Liver (tissue), 9 donors: ENCODE results near the gene DSCAML1. TPM values are rescaled to one million over a fixed set of nuclear protein-coding genes. Genes with fewer than 3 reads are reported as not detected.

ENCODE experiments used
- DNase-seq: peaks from one replicate; pipeline ENCODE4 v3.0.0-alpha.2; 2017; ENCODE audit warnings: low spot score
- H3K27ac ChIP-seq, 2 donors: one replicate each; pipeline ENCODE4 v1.7.0; 2013; ENCODE audit warnings: inconsistent platforms in 2 of 2, low read length in 2 of 2, control low read depth in 1 of 2, low read depth in 1 of 2, mild to moderate bottlenecking in 1 of 2
- H3K27me3 ChIP-seq, 4 donors: one replicate each; pipeline versions ENCODE4 v1.6.1 to v1.7.0; 2013; ENCODE audit warnings: low read length in 3 of 4, inconsistent platforms in 1 of 4, mild to moderate bottlenecking in 1 of 4, moderate library complexity in 1 of 4; ENCODE audit not compliant: control insufficient read depth in 4 of 4, insufficient read depth in 4 of 4
- H3K36me3 ChIP-seq, 4 donors: one replicate each; pipeline versions ENCODE4 v1.6.1 to v1.7.0; 2013; ENCODE audit warnings: low read length in 3 of 4, mild to moderate bottlenecking in 3 of 4, low read depth in 1 of 4, moderate library complexity in 1 of 4; ENCODE audit not compliant: control insufficient read depth in 4 of 4, insufficient read depth in 3 of 4
- H3K4me1 ChIP-seq, 4 donors: one replicate each; pipeline versions ENCODE4 v1.6.1 to v1.7.0; 2013; ENCODE audit warnings: low read length in 3 of 4, mild to moderate bottlenecking in 3 of 4, moderate library complexity in 1 of 4; ENCODE audit not compliant: control insufficient read depth in 4 of 4, insufficient read depth in 4 of 4
- H3K4me3 ChIP-seq, 3 donors: one replicate each; pipeline versions ENCODE4 v1.6.1 to v1.7.0; 2013; ENCODE audit warnings: low read length in 3 of 3, control low read depth in 1 of 3, low read depth in 1 of 3, mild to moderate bottlenecking in 1 of 3
- H3K9ac ChIP-seq, 2 donors: one replicate each; pipeline ENCODE4 v1.7.0; 2013; ENCODE audit warnings: low read length in 2 of 2, mild to moderate bottlenecking in 2 of 2, moderate library complexity in 2 of 2, control low read depth in 1 of 2, low read depth in 1 of 2
- H3K9me3 ChIP-seq, 4 donors: one replicate each; pipeline versions ENCODE4 v1.6.1 to v1.7.0; 2013; ENCODE audit warnings: low read length in 3 of 4; ENCODE audit not compliant: control insufficient read depth in 4 of 4
- ATF3 ChIP-seq: IDR thresholded peaks from 2 replicates; pipeline ENCODE4 v1.6.1; 2016; ENCODE audit warnings: antibody characterized with exemption
- CTCF ChIP-seq: fragments of 150-350 bp; IDR thresholded peaks from 2 replicates; pipeline ENCODE4 v1.5.1; 2017; ENCODE audit warnings: improper control_type of control experiment, low read depth, low read length; ENCODE audit not compliant: missing input control
- EGR1 ChIP-seq, 2 donors: IDR thresholded peaks; 2 replicates each; pipeline ENCODE4 v1.6.1; 2016 to 2018; ENCODE audit warnings: antibody characterized with exemption in 2 of 2, low read depth in 2 of 2
- FOXA1 ChIP-seq: IDR thresholded peaks from 2 replicates; pipeline ENCODE4 v1.6.1; 2016; ENCODE audit warnings: antibody characterized with exemption
- FOXA2 ChIP-seq: IDR thresholded peaks from 2 replicates; pipeline ENCODE4 v1.6.1; 2016; ENCODE audit warnings: antibody characterized with exemption
- HNF4A ChIP-seq, 2 donors: conservative IDR thresholded peaks; 2 replicates each; pipeline ENCODE4 v1.6.1; 2016; ENCODE audit warnings: antibody characterized with exemption in 2 of 2, mild to moderate bottlenecking in 2 of 2
- HNF4G ChIP-seq: IDR thresholded peaks from 2 replicates; pipeline ENCODE4 v1.6.1; 2016; ENCODE audit warnings: antibody characterized with exemption
- JUND ChIP-seq, 2 donors: IDR thresholded peaks; 2 replicates each; pipeline ENCODE4 v1.6.1; 2016; ENCODE audit warnings: antibody characterized with exemption in 2 of 2
- RAD21 ChIP-seq, 2 donors: IDR thresholded peaks; 2 replicates each; pipeline ENCODE4 v1.6.1; 2016; ENCODE audit warnings: antibody characterized with exemption in 2 of 2, mild to moderate bottlenecking in 2 of 2
- REST ChIP-seq: IDR thresholded peaks from 2 replicates; pipeline ENCODE4 v1.6.1; 2016; ENCODE audit warnings: antibody characterized with exemption, mild to moderate bottlenecking
- RXRA ChIP-seq, 2 donors: IDR thresholded peaks; 2 replicates each; pipeline ENCODE4 v1.6.1; 2017 to 2018; ENCODE audit warnings: antibody characterized with exemption in 2 of 2, mild to moderate bottlenecking in 1 of 2
- TAF1 ChIP-seq: conservative IDR thresholded peaks from 2 replicates; pipeline ENCODE4 v1.6.1; 2016; ENCODE audit warnings: antibody characterized with exemption, mild to moderate bottlenecking
- YY1 ChIP-seq: IDR thresholded peaks from 2 replicates; pipeline ENCODE4 v1.6.1; 2016; ENCODE audit warnings: antibody characterized with exemption, mild to moderate bottlenecking
- ZBTB33 ChIP-seq: IDR thresholded peaks from 2 replicates; pipeline ENCODE4 v1.6.1; 2016; ENCODE audit warnings: antibody characterized with exemption
- WGBS: extraction: QIAGEN DNeasy Blood & Tissue Kit; methylation state at CpG from one replicate; pipeline ENCODE4 v1.1.7; 2013; 5-methylcytosine and 5-hydroxymethylcytosine counted together
- polyA plus RNA-seq, 2 donors: library from polyadenylated mRNA; stranded (reverse) in 1 of 2; unstranded in 1 of 2; fragments of 200-250 nt in 1 of 2; fragments of >200 nt in 1 of 2; fragmentation: Nextera tagmentation in 1 of 2; extraction: Ambion mirVana in 1 of 2; gene quantifications; one replicate each; pipeline versions ENCODE4 v1.2.1 to v1.2.3, GENCODE V29; 2013 to 2015
- total RNA-seq, 2 donors: library from RNA; depleted of rRNA; stranded (reverse); fragments of >200 nt; gene quantifications; one replicate each; pipeline ENCODE4 v1.2.3, GENCODE V29; 2014
- donor health status: healthy.
- donor health status: healthy.
- donor health status: healthy.
- donor health status: healthy.
- donor health status: healthy.

DSCAML1 gene
- total and polyA plus RNA-seq, 4 donors: 0.07 to 0.42 (median 0.20) TPM

DNA sequence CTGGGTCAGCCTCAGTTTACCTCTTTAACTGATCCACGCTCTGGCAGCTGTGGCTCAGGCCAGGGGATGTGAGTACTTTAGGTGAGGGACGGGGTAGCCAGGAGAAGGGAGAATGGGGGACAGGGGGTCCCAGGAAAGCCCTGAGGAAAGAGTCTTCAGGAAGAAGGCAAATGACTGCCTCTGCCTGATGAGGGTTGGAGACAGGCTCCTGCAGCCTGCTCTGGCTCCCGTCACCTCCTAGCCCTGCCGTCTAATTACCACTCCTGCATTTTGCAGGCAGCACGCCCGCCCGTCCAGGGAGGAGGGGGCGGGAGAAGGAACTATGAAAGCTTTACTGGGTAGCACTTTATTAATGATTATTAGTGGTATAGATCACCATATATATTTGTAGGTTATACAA, 352.8 kb downstream of the DSCAML1 start:
- H3K27ac ChIP-seq: no peak overlapping the region
- TF ChIP-seq FOXA2 (no peak), ATF3 (no peak), FOXA1 (no peak), YY1 (no peak), RXRA (IDR thresholded peaks at IDR 0.05) (no peak), RAD21 (IDR thresholded peaks at IDR 0.05) (no peak)
- H3K9ac ChIP-seq: no peak overlapping the region
- 77% methylated on average over 8 of the region's 8 CpGs for WGBS
- H3K4me1 ChIP-seq: no peaks in the 10 kb centered on the region
- no peaks in the 10 kb centered on the region for H3K36me3 ChIP-seq
- H3K4me3 ChIP-seq: no peak overlapping the region
- no peak for DNase-seq
- H3K27me3 ChIP-seq: no peaks in the 10 kb centered on the region
- H3K9me3 ChIP-seq: no peaks in the 10 kb centered on the region

- Histone ChIP-seq H3K27ac (no peak overlapping the region), H3K4me1 (no peaks in the 10 kb centered on the region), H3K27me3 (no peaks in the 10 kb centered on the region), H3K9me3 (no peaks in the 10 kb centered on the region), H3K9ac (no peak overlapping the region), H3K4me3 (no peak overlapping the region), H3K36me3 (no peaks in the 10 kb centered on the region)
- TF ChIP-seq REST (no peak), CTCF (peak; percentile 23)
- WGBS: 51% methylated on average over 38 of the region's 38 CpGs
- peak; percentile 59 for DNase-seq
These were observed 353.5 kb downstream of the DSCAML1 start for GRCh38 chr11:117443266-117444186.

- Histone ChIP-seq H3K9me3 (no peaks in the 10 kb centered on the region), H3K4me3 (no peak overlapping the region), H3K27ac (no peak overlapping the region), H3K4me1 (no peaks in the 10 kb centered on the region), H3K9ac (no peak overlapping the region), H3K36me3 (no peaks in the 10 kb centered on the region), H3K27me3 (no peaks in the 10 kb centered on the region)
- 92% methylated on average over 12 of the region's 12 CpGs for WGBS
- no peak for DNase-seq
- TF ChIP-seq CTCF (no peak), EGR1 (IDR thresholded peaks at IDR 0.05; ENCODE audit: low read depth in 2 of 2) (no peak), ZBTB33 (no peak), TAF1 (no peak), RAD21 (IDR thresholded peaks at IDR 0.05) (no peak), HNF4G (no peak), JUND (IDR thresholded peaks at IDR 0.05) (no peak), HNF4A (conservative IDR thresholded peaks at IDR 0.05) (no peak)
These were observed 354.2 kb downstream of the DSCAML1 start for GRCh38 chr11:117442869-117443239.
